Retinal pigment epithelial cell (primary cell): ENCODE data around the gene ZNF813.
"Not testable (repeated sequence)": the region's sequence is repeated elsewhere in the genome, so short reads cannot be mapped to it uniquely, and the experiment has no call there.

Experiments used
- DNase-seq: peaks from one replicate; pipeline ENCODE4 v3.0.0-alpha.2; 2010; ENCODE audit warnings: low read depth
- H3K4me3 ChIP-seq: 2 replicates; pipeline ENCODE4 v1.5.1; 2011; ENCODE audit warnings: mild to moderate bottlenecking, low read length, control low read depth, moderate library complexity
- CTCF ChIP-seq: conservative IDR thresholded peaks from 2 replicates; pipeline ENCODE4 v1.5.1; 2011; ENCODE audit warnings: low read depth, low read length, control low read depth, inconsistent platforms

Gene ZNF813

GRCh38 chr19:53455828-53456227 is 11.7 kb upstream of the ZNF813 start:
- H3K4me3 ChIP-seq = no peak overlapping the region
- DNase-seq = no peak
- no peak for TF ChIP-seq CTCF

GRCh38 chr19:53460131-53460721 is 7.3 kb upstream of the ZNF813 start:
- not testable (repeated sequence) for DNase-seq, H3K4me3 ChIP-seq

- DNase-seq = no peak
- TF ChIP-seq CTCF = no peak
- H3K4me3 ChIP-seq = no peak overlapping the region
Measured at GRCh38 chr19:53461866-53462265, 5.7 kb upstream of the ZNF813 start.

- H3K4me3 ChIP-seq = no peak overlapping the region
- TF ChIP-seq CTCF = no peak
- no peak for DNase-seq
Measured at GRCh38 chr19:53462861-53463260, 4.7 kb upstream of the ZNF813 start.

GRCh38 chr19:53463263-53463662 is 4.3 kb upstream of the ZNF813 start:
- TF ChIP-seq CTCF = no peak
- no peak overlapping the region for H3K4me3 ChIP-seq
- DNase-seq = no peak

DNA sequence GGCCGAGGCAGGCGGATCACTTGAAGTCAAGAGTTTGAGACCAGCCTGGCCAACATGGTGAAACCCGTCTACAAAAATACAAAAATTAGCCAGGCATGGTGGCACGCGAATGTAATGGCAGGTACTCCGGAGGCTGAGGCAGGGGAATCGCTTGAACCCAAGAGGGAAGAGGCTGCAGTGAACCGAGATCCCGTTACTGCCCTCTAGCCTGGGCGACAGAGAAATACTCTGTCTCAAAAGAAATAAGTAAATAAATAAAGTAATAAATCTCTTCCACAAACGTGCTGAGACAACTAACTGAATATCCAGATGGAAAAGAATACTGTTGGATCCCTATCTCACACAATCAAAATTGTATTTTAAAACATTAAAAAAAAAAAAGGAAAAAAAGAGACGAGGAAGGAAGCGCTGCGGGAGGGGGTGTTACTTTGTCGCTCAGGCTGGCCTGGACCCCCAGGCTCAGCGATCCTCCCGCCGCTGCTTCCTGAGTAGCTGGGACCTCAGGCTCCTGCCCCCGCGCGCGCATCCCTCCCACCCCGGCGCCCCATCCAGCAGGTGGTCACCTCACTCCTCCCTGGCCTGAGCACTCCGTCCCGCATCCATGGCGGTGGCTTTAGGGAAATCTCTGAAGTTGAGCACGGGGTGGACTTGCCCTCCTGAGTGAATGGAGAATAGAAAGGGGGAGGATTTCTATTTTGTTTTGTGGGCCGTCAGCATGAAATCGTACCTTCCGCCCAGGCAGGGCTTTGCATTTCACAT is 628 bp upstream of the ZNF813 start:
- H3K4me3 ChIP-seq = peak overlapping the region; percentile 81
- DNase-seq = no peak
- no peak for TF ChIP-seq CTCF

GRCh38 chr19:53468628-53469027 is 1.1 kb downstream of the ZNF813 start:
- H3K4me3 ChIP-seq = peak overlapping the region; percentile 81
- DNase-seq = not testable (repeated sequence)

GRCh38 chr19:53471916-53472315 is 4.4 kb downstream of the ZNF813 start:
- no peak for DNase-seq
- H3K4me3 ChIP-seq = no peak overlapping the region
- TF ChIP-seq CTCF = no peak

DNA sequence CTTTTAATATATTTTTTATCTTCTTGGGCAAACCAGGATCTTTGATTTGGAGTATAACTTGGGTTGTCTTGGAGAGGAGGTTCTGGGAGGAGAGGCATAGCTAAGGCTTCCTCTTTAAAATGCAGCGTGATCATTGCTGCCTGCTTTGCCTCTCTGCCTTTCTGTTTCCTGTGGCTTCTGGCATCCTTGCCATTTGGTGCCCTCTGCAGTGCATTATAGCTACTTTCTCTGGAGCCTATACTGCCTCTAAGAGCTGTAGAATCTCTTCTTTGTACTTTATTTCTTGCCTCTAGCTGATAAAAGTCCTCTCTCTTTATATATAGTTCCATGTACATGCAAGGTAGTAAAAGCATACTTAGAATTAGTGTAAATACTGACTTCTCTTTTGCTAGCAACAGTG is 7.3 kb downstream of the ZNF813 start:
- not testable (repeated sequence) for DNase-seq, H3K4me3 ChIP-seq

GRCh38 chr19:53475470-53475869 is 7.9 kb downstream of the ZNF813 start:
- not testable (repeated sequence) for H3K4me3 ChIP-seq, DNase-seq

- not testable (repeated sequence) for H3K4me3 ChIP-seq, DNase-seq
Measured at GRCh38 chr19:53483751-53484150, 16.2 kb downstream of the ZNF813 start.
